ENCODE measurements around the gene VSIG10.

Gene VSIG10

DNA sequence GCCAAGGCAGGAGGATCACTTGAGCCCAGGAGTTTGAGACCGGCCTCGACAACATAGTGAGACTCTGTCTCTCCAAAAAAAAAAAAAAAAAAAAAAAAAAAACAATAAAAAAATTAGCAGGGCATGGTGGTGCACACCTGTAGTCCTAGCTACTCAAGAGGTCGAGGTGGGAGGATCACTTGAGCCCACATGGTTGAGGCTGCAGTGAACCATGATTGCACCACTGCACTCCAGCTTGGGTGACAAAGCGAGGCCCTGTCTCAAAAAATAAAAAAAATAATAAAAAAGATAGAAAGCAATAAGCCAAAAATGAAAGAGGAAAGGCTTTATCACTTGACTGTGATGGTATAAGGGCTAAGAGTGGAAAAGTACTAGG lies 21.9 kb upstream of the VSIG10 start:
- no peak for DNase-seq (ENCODE audit: low read depth in 1 of 2, low spot score in 1 of 2)
- no peaks in the 10 kb centered on the region for H3K27me3 ChIP-seq (ENCODE audit: insufficient read depth, poor library complexity, severe bottlenecking)
- H3K4me3 ChIP-seq (replicated peaks; ENCODE audit: insufficient read depth, low read length): no peak overlapping the region

DNA sequence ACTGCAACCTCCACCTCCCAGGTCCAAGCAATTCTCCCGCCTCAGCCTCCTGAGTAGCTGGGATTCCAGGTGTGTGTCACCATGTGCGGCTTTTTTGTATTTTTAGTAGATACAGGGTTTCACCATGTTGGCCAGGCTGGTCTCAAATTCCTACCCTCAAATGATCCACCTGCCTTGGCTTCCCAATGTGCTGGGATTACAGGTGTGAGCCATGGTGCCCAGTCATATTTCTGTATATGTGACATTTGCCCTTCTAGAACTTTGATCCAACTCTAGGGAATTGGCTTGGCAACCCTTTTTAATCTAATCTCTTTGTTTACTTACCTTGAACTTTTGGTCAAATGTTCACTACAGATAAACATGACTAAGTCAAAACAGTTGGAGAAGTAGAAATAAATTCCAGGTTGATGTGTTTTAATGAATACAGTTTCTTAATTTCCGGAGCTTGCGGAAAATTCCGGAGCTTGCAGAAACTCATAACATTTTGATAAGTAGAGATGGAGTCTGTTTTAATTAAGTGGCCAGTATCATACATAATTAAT lies 20.6 kb upstream of the VSIG10 start:
- no peak for DNase-seq (ENCODE audit: low read depth in 1 of 2, low spot score in 1 of 2)
- TF ChIP-seq, protein P1, sequence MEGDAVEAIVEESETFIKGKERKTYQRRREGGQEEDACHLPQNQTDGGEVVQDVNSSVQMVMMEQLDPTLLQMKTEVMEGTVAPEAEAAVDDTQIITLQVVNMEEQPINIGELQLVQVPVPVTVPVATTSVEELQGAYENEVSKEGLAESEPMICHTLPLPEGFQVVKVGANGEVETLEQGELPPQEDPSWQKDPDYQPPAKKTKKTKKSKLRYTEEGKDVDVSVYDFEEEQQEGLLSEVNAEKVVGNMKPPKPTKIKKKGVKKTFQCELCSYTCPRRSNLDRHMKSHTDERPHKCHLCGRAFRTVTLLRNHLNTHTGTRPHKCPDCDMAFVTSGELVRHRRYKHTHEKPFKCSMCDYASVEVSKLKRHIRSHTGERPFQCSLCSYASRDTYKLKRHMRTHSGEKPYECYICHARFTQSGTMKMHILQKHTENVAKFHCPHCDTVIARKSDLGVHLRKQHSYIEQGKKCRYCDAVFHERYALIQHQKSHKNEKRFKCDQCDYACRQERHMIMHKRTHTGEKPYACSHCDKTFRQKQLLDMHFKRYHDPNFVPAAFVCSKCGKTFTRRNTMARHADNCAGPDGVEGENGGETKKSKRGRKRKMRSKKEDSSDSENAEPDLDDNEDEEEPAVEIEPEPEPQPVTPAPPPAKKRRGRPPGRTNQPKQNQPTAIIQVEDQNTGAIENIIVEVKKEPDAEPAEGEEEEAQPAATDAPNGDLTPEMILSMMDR (IDR thresholded peaks at IDR 0.05; ENCODE audit: insufficient read depth, low read length): no peak
- TF ChIP-seq, protein P2, sequence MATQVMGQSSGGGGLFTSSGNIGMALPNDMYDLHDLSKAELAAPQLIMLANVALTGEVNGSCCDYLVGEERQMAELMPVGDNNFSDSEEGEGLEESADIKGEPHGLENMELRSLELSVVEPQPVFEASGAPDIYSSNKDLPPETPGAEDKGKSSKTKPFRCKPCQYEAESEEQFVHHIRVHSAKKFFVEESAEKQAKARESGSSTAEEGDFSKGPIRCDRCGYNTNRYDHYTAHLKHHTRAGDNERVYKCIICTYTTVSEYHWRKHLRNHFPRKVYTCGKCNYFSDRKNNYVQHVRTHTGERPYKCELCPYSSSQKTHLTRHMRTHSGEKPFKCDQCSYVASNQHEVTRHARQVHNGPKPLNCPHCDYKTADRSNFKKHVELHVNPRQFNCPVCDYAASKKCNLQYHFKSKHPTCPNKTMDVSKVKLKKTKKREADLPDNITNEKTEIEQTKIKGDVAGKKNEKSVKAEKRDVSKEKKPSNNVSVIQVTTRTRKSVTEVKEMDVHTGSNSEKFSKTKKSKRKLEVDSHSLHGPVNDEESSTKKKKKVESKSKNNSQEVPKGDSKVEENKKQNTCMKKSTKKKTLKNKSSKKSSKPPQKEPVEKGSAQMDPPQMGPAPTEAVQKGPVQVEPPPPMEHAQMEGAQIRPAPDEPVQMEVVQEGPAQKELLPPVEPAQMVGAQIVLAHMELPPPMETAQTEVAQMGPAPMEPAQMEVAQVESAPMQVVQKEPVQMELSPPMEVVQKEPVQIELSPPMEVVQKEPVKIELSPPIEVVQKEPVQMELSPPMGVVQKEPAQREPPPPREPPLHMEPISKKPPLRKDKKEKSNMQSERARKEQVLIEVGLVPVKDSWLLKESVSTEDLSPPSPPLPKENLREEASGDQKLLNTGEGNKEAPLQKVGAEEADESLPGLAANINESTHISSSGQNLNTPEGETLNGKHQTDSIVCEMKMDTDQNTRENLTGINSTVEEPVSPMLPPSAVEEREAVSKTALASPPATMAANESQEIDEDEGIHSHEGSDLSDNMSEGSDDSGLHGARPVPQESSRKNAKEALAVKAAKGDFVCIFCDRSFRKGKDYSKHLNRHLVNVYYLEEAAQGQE (IDR thresholded peaks at IDR 0.05; ENCODE audit: insufficient replicate concordance, low read depth): no peak
- no peak for TF ChIP-seq SPI1 (IDR thresholded peaks at IDR 0.05; ENCODE audit: borderline replicate concordance, low read depth)
- no peak for TF ChIP-seq POLR2AphosphoS5 (IDR thresholded peaks at IDR 0.05; ENCODE audit: low read depth)
- no peak for TF ChIP-seq GABPA (IDR thresholded peaks at IDR 0.05; ENCODE audit: low read depth)
- H3K4me3 ChIP-seq (replicated peaks; ENCODE audit: insufficient read depth, low read length): no peak overlapping the region
- no peak overlapping the region for H3K27ac ChIP-seq (replicated peaks)
- no peaks in the 10 kb centered on the region for H3K27me3 ChIP-seq (ENCODE audit: insufficient read depth, poor library complexity, severe bottlenecking)

More for the DNA sequence above, 21.9 kb upstream of the VSIG10 start:
- H3K27ac ChIP-seq (replicated peaks): no peak overlapping the region
- TF ChIP-seq POLR2AphosphoS5 (IDR thresholded peaks at IDR 0.05; ENCODE audit: low read depth) (no peak), SPI1 (IDR thresholded peaks at IDR 0.05; ENCODE audit: borderline replicate concordance, low read depth) (no peak), GABPA (IDR thresholded peaks at IDR 0.05; ENCODE audit: low read depth) (no peak)
- TF ChIP-seq, protein P1 (IDR thresholded peaks at IDR 0.05; ENCODE audit: insufficient read depth, low read length): no peak
- TF ChIP-seq, protein P2 (IDR thresholded peaks at IDR 0.05; ENCODE audit: insufficient replicate concordance, low read depth): no peak

DNA sequence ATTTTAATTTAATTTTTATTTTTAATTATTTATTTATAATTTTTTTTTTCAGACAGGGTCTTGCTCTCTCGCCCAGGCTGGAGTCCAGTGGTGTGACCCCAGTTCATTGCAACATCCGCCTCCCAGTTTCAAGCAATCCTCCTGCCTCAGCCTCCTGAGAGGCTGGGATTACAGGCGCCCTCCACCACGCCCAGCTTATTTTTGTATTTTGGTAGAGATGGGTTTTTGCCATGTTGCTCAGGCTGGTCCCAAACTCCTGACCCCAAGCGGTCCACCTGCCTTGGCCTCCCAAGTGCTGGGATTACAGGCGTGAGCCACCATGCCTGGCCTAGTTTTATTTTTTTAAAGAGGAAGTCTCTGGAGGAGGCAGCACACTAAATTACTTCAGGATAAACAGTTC lies 18.5 kb upstream of the VSIG10 start:
- Histone ChIP-seq H3K27me3 (ENCODE audit: insufficient read depth, poor library complexity, severe bottlenecking) (no peaks in the 10 kb centered on the region), H3K4me3 (replicated peaks; ENCODE audit: insufficient read depth, low read length) (no peak overlapping the region), H3K27ac (replicated peaks) (no peak overlapping the region)
- no peak for DNase-seq (ENCODE audit: low read depth in 1 of 2, low spot score in 1 of 2)
- TF ChIP-seq POLR2AphosphoS5 (IDR thresholded peaks at IDR 0.05; ENCODE audit: low read depth) (no peak), GABPA (IDR thresholded peaks at IDR 0.05; ENCODE audit: low read depth) (no peak), SPI1 (IDR thresholded peaks at IDR 0.05; ENCODE audit: borderline replicate concordance, low read depth) (no peak)
- TF ChIP-seq, protein P2 (IDR thresholded peaks at IDR 0.05; ENCODE audit: insufficient replicate concordance, low read depth): no peak
- TF ChIP-seq, protein P1 (IDR thresholded peaks at IDR 0.05; ENCODE audit: insufficient read depth, low read length): no peak

Data from HL-60 (cell line).